Suprapubic skin (tissue), 4 donors: ENCODE measurements around the gene MARK4.

Source experiments
- POLR2A ChIP-seq, 2 donors: fragments of 450-650 bp; IDR thresholded peaks; one replicate each; pipeline ENCODE4 v1.6.1; 2017; ENCODE audit warnings: antibody characterized with exemption in 2 of 2, mild to moderate bottlenecking in 2 of 2, moderate library complexity in 2 of 2
- POLR2AphosphoS5 ChIP-seq, 3 donors: sonication (generic); formaldehyde crosslinking; IDR thresholded peaks; one replicate each; pipeline ENCODE4 v1.6.1; 2017; ENCODE audit warnings: antibody characterized with exemption in 3 of 3
- TF ChIP-seq, protein P1 (sequence below), 2 donors: fragments of 200-600 bp in 1 of 2; fragments of 450-650 bp in 1 of 2; sonication (generic) in 1 of 2; IDR thresholded peaks; one replicate each; pipeline ENCODE4 v1.5.1; 2016 to 2019; ENCODE audit warnings: antibody characterized with exemption in 2 of 2, mild to moderate bottlenecking in 1 of 2, moderate library complexity in 1 of 2

DNA sequence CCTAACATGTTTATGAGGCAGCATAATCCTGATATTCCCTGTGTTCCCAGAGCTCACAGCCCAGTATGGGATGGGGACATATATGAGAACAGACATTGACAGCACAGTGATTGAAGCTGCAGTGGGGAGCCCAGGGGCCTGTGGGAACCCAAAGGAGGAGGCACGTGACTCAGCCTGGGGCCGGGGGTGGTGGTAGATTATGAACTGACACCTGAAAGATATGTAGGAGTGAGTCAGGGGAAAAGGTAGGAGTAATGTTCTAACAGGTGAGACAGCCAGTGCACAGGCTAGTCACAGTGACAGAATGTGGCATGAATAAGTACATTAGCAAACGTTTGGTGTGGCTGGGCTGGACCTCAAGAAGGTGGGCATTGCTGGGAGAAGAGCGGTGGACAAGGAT, 42.6 kb downstream of the MARK4 start:
- TF ChIP-seq POLR2A (IDR thresholded peaks at IDR 0.05): no peak
- TF ChIP-seq, protein P1, sequence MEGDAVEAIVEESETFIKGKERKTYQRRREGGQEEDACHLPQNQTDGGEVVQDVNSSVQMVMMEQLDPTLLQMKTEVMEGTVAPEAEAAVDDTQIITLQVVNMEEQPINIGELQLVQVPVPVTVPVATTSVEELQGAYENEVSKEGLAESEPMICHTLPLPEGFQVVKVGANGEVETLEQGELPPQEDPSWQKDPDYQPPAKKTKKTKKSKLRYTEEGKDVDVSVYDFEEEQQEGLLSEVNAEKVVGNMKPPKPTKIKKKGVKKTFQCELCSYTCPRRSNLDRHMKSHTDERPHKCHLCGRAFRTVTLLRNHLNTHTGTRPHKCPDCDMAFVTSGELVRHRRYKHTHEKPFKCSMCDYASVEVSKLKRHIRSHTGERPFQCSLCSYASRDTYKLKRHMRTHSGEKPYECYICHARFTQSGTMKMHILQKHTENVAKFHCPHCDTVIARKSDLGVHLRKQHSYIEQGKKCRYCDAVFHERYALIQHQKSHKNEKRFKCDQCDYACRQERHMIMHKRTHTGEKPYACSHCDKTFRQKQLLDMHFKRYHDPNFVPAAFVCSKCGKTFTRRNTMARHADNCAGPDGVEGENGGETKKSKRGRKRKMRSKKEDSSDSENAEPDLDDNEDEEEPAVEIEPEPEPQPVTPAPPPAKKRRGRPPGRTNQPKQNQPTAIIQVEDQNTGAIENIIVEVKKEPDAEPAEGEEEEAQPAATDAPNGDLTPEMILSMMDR (IDR thresholded peaks at IDR 0.05): no peak
- TF ChIP-seq POLR2AphosphoS5 (IDR thresholded peaks at IDR 0.05): no peak
